Embryonic facial prominence (tissue), 1 donor: ENCODE data around the gene GALK1.

Experiments used
- DNase-seq: peaks from one replicate; pipeline ENCODE4 v3.0.0-alpha.2; 2016; ENCODE audit errors: extremely low spot score

The GALK1 gene

DNA sequence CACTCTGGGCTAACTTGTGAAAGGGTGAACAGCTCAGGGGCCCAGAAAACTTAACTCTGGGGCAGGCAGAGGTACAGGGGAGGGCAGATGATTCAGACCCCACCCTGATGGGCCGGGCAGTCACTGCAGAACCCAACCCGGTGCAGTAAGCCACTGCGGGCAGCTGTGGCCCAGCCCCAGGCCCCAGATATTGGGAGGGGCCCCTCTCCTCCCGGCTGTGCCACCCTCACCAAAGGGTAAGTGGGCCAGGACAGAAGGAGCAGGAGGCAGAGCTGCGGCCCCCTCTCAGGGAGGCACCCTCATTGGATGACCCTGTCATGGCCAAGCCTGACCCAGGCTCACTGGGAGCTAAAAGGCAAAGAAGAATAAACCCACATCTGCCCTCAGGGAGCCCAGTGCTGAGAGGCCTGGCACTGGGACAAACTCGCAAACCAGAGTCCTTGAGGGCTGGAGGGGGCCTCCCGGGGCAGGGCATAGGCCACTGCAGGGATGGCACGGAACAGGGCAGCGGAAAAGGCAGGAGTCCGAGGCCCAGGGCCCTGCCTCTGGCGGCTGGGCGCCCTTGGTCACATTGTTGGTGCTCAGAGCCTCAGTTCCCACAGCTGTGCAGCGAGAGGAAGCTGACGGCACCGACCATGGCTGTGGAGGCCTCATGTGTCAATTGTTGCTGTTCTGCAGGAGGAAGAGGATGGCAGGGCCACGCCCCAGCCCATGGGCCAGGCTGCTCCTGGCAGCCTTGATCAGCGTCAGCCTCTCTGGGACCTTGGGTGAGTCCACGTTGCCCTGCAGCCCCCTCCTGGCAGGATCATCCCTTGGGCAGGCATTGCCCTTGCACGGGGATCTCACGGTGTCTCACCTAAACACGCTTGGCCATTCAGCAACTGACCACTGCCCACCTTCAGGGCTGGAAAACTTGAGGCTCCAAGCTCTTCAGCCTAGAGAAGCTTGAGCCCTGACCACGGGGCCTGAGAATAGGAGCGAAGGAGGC is 40.7 kb downstream of the GALK1 start:
- no peak for DNase-seq

DNA sequence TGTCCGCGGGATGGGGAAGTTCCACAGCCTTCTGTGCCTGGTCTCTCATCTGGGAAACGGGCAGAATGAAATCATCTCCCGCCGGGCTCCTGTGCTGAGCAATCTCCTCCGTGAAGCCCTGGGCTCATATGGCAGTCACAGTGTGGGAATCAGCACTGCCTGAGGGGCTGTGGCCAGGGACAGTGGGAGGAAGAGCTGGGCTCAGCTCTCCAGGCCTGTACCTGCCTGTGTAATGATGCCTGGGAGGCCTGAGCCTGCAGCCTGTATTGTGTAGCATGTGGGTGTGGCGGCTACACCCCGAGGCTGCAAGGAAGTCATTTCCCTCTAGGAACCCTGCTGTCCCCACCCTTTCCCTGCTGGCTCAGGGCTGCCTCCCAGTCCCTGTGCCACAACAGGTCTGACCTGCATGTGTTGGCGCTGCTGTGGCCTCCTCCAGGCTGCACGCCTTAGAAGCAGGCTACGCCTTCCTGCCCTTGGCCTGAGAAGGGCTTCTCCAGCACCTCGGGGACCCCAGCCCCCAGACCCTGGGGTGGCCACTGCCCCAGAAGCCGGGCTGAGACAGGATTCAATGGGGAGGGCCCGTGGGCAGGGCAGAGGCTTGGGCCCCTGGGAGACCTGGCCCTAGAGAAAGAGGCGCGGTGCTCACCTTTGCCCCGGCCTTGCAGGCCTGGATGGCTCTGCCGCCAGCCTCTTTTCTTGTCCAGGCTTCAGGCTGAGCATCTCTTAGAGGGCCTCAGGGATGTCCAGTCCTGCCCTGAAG is 41.6 kb downstream of the GALK1 start:
- DNase-seq, result no peak

DNA sequence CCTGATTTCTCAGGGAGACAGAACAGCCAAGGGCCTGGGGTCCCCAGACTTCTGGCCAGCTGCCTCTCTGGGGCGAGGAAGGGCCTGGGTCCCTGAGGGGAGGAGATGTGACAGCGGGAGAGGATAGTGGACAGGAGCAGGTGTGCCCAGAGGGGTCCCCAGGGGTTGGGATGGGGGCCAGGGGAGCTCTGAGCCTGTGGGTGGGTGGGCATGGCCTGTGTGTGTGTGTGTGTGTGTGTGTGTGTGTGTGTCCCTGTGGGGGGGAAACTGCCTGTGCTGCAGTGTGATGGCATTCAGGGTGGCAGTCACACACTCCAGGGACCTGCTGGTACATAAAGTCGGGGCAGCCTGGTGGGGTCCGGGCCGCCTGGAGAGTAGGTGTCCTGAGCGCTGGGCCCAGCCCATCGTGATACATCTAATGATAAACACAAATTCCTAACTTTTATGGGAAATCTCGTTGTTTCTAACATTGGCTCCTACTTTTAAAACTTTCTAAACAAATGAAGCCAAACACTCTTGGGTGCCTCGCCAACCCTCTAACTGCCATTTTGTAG is 42.4 kb downstream of the GALK1 start:
- no peak for DNase-seq

DNA sequence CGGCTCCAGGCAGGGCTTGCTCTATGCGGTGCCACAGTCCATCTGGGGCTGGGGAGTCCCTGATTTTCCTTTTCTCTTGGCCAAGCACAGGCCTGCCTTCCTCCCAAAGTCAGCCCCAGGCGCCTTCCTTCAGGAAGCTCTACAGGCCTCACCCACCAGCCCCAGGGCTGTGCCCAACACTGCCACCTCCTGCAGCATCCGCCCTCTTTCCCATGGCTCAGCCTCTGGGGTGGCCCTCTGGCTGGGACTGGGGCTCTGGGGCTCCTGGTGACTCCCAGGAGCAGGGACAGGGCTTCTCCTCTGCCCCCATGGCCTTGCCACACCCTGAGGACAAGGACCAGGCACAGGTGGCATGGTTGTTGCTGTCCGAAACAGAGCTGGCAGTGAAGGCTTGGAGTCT is 42.9 kb downstream of the GALK1 start:
- no peak for DNase-seq

DNA sequence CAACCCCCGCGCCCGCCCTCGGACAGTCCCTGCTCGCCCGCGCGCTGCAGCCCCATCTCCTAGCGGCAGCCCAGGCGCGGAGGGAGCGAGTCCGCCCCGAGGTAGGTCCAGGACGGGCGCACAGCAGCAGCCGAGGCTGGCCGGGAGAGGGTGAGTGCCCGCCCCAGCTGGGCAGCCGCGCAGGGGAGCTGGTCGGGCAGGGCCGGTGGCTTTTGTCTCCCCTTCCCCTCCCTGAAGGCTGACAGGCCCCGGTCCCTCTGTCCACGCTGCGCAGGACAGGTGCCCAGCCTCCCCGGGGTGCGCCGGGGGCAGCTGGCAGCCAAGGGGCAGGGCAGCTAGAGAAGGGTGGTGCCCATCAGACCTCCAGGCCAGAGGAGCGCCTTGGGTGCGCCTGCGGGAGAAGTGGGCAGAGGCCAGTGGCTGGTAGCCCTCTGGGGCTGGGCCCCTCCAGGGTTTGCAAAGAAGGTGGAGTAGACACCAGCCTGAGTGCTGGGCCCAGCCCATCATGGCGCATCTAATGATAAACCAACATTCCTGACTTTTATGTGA is 43.5 kb downstream of the GALK1 start:
- no peak for DNase-seq

DNA sequence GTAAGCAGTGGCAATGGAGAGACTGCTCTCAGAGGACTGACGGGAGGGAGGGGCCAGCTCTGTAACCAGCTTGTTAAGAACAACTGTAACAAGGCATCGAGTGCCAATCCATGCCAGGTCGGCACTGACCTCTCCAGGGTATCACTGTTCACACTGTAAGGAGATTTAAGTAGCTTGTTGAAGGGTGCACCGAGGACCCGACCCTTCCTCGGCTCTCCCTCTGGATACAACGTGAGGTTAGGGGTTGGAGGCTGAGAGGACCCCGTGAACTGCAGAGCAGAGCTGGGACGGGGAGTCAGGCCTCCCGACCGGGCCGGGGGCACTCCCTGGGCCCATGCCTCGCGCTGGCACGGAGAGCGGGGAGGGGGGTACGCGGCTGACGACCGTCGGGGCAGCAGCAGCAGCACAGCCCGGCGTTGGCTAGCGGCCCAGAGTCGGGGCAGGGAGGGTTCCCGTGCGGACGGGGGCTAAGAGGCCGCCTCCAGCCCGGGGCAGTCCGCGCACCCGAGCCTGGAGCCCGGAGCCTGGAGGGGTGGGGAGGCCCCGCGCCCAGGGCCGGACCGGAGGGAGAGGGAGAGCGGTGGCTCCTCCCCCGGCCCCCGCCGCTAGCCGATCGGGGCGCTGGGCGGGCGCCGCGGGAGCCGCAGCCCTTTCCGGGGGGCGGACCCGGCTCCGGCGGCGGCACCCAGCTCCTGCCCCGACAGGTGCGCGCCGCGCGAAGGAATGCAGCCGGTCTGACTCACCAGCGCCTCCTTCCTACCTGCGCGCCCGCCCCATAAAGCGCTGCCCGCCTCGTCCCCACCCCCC is 44.1 kb downstream of the GALK1 start, which contains the start of gene ITGB4:
TSS of gene ITGB4 (plus strand) at position 804 of the 807 bp plus-strand sequence. CDS start 3,245 bp downstream, outside the sequence.
- no peak for DNase-seq

DNA sequence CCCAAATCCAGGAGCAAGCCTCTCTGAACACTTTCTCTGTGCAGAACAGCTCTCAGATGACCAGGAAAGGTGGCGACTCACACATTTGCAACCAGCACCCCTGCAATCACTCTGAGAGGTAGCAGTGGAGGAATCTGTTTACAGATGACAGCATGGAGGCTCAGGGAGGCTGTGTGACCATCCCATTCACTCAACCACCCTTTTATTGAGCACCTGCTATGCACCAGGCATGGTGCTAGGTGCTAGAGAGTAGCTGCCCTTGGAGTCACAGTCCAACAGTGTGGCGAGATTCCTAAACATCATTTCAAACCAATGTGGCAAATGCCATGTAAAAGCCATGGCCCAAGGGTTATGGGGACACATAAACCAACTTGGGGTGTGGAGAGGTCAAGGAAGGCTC is 45.3 kb downstream of the GALK1 start:
- DNase-seq, result no peak

DNA sequence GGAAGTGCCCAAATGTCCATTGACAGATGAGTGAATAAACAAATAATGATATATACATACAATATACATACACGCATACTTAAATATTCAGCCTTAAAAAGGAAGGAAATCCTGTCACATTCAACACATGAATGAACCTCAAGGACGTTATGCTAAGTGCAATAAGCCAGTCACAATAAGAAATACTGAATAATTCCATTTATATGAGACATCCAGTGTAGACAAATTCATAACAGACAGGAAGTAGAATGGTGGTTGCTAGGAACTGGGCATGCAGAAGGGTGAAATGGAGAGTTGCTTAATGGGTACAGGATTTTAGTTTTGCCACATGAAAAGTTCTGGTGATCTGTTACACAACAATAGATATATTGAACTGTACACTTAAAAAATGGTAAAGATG is 52.5 kb downstream of the GALK1 start:
- no peak for DNase-seq
